Measurements from ENCODE around the gene HSD17B4.
"Not testable (repeated sequence)": the region's sequence is repeated elsewhere in the genome, so short reads cannot be mapped to it uniquely, and the experiment has no call there.

Gene HSD17B4

GRCh38 chr5:119470851-119471451 lies 18.7 kb downstream of the HSD17B4 start:
- Histone ChIP-seq H3K9ac (ENCODE audit: low read length) (peak overlapping the region; percentile 36; the same call in 1 of the 2 replicates), H3K27ac (ENCODE audit: low read length) (peak overlapping the region; percentile 70), H3K4me1 (ENCODE audit: low read length) (peaks cover 18% of the 10 kb centered on the region), H3K36me3 (replicated peaks; ENCODE audit: low read depth, low read length) (peaks cover 28% of the 10 kb centered on the region), H3K9me3 (ENCODE audit: insufficient read depth, low read length) (0 out of 2 replicates have a peak, but pooled peaks cover 9% of the 10 kb centered on the region), H3K79me2 (ENCODE audit: low read length) (peaks cover 18% of the 10 kb centered on the region), H3K27me3 (ENCODE audit: low read depth, low read length) (no peaks in the 10 kb centered on the region), H2AFZ (ENCODE audit: low read depth, low read length) (no peak overlapping the region), H3K4me3 (ENCODE audit: low read length) (peak overlapping the region; percentile 40), H4K20me1 (ENCODE audit: insufficient read depth, low read length) (no peaks in the 10 kb centered on the region), H3K4me2 (ENCODE audit: low read length) (peak overlapping the region; percentile 77)
- peak; percentile 82 for TF ChIP-seq CTCF (IDR thresholded peaks at IDR 0.05; ENCODE audit: low read depth, low read length)
- TF ChIP-seq EZH2phosphoT487 (IDR thresholded peaks at IDR 0.05; ENCODE audit: low read depth) = no peak

- Histone ChIP-seq H3K9me3 (ENCODE audit: insufficient read depth, low read length) (0 out of 2 replicates have a peak, but pooled peaks cover 6% of the 10 kb centered on the region), H3K79me2 (ENCODE audit: low read length) (peaks cover 11% of the 10 kb centered on the region), H3K27ac (ENCODE audit: low read length) (no peak overlapping the region), H3K36me3 (replicated peaks; ENCODE audit: low read depth, low read length) (peaks cover 17% of the 10 kb centered on the region), H3K4me3 (ENCODE audit: low read length) (no peak overlapping the region), H3K4me1 (ENCODE audit: low read length) (peaks cover 18% of the 10 kb centered on the region), H3K9ac (ENCODE audit: low read length) (no peak overlapping the region), H3K27me3 (ENCODE audit: low read depth, low read length) (no peaks in the 10 kb centered on the region), H4K20me1 (ENCODE audit: insufficient read depth, low read length) (no peaks in the 10 kb centered on the region), H3K4me2 (ENCODE audit: low read length) (no peak overlapping the region), H2AFZ (ENCODE audit: low read depth, low read length) (no peak overlapping the region)
- TF ChIP-seq EZH2phosphoT487 (IDR thresholded peaks at IDR 0.05; ENCODE audit: low read depth) (no peak), CTCF (IDR thresholded peaks at IDR 0.05; ENCODE audit: low read depth, low read length) (no peak)
Measured at GRCh38 chr5:119473241-119473640, 20.9 kb downstream of the HSD17B4 start.

GRCh38 chr5:119476341-119476740 lies 24.0 kb downstream of the HSD17B4 start:
- no peaks in the 10 kb centered on the region for H3K36me3 ChIP-seq (replicated peaks; ENCODE audit: low read depth, low read length)
- no peaks in the 10 kb centered on the region for H3K27me3 ChIP-seq (ENCODE audit: low read depth, low read length)
- no peak for TF ChIP-seq EZH2phosphoT487 (IDR thresholded peaks at IDR 0.05; ENCODE audit: low read depth)
- TF ChIP-seq CTCF (IDR thresholded peaks at IDR 0.05; ENCODE audit: low read depth, low read length) = no peak
- no peak overlapping the region for H2AFZ ChIP-seq (ENCODE audit: low read depth, low read length)
- no peak overlapping the region for H3K4me2 ChIP-seq (ENCODE audit: low read length)
- no peak overlapping the region for H3K4me3 ChIP-seq (ENCODE audit: low read length)
- no peak overlapping the region for H3K9ac ChIP-seq (ENCODE audit: low read length)
- no peaks in the 10 kb centered on the region for H3K79me2 ChIP-seq (ENCODE audit: low read length)
- peaks cover 1% of the 10 kb centered on the region for H3K4me1 ChIP-seq (ENCODE audit: low read length)
- H3K9me3 ChIP-seq (ENCODE audit: insufficient read depth, low read length) = no peaks in the 10 kb centered on the region
- no peak overlapping the region for H3K27ac ChIP-seq (ENCODE audit: low read length)
- H4K20me1 ChIP-seq (ENCODE audit: insufficient read depth, low read length) = no peaks in the 10 kb centered on the region

- Histone ChIP-seq H3K4me3 (ENCODE audit: low read length) (no peak overlapping the region), H3K27me3 (ENCODE audit: low read depth, low read length) (no peaks in the 10 kb centered on the region), H2AFZ (ENCODE audit: low read depth, low read length) (no peak overlapping the region), H3K4me1 (ENCODE audit: low read length) (peaks cover 4% of the 10 kb centered on the region; the same call in 1 of the 2 replicates), H3K9me3 (ENCODE audit: insufficient read depth, low read length) (no peaks in the 10 kb centered on the region), H3K4me2 (ENCODE audit: low read length) (no peak overlapping the region), H3K27ac (ENCODE audit: low read length) (no peak overlapping the region), H3K79me2 (ENCODE audit: low read length) (no peaks in the 10 kb centered on the region), H3K9ac (ENCODE audit: low read length) (no peak overlapping the region), H3K36me3 (replicated peaks; ENCODE audit: low read depth, low read length) (peaks cover 6% of the 10 kb centered on the region), H4K20me1 (ENCODE audit: insufficient read depth, low read length) (no peaks in the 10 kb centered on the region)
- no peak for TF ChIP-seq CTCF (IDR thresholded peaks at IDR 0.05; ENCODE audit: low read depth, low read length)
- no peak for TF ChIP-seq EZH2phosphoT487 (IDR thresholded peaks at IDR 0.05; ENCODE audit: low read depth)
Measured at GRCh38 chr5:119478781-119479180, 26.5 kb downstream of the HSD17B4 start.

GRCh38 chr5:119480629-119481028 lies 28.3 kb downstream of the HSD17B4 start:
- H3K27ac ChIP-seq (ENCODE audit: low read length); H4K20me1 ChIP-seq (ENCODE audit: insufficient read depth, low read length); H2AFZ ChIP-seq (ENCODE audit: low read depth, low read length); H3K9ac ChIP-seq (ENCODE audit: low read length); H3K9me3 ChIP-seq (ENCODE audit: insufficient read depth, low read length); H3K79me2 ChIP-seq (ENCODE audit: low read length); H3K4me1 ChIP-seq (ENCODE audit: low read length); H3K4me3 ChIP-seq (ENCODE audit: low read length); H3K4me2 ChIP-seq (ENCODE audit: low read length); H3K27me3 ChIP-seq (ENCODE audit: low read depth, low read length); H3K36me3 ChIP-seq (replicated peaks; ENCODE audit: low read depth, low read length): not testable (repeated sequence)
